ENCODE measurements around the gene AOPEP. TPM values are rescaled to one million over a fixed set of nuclear protein-coding genes. Genes with fewer than 3 reads are reported as not detected.
A peak's percentile ranks its signal among the peaks of the same experiment; 100 is the strongest.

Gene AOPEP
- total and polyA plus RNA-seq, 9 of the 15 experiments (the other 6 are each of a cell fraction or from before 2014, with no cell fraction given): 4.5 to 19.3 (median 13.5) TPM

DNA sequence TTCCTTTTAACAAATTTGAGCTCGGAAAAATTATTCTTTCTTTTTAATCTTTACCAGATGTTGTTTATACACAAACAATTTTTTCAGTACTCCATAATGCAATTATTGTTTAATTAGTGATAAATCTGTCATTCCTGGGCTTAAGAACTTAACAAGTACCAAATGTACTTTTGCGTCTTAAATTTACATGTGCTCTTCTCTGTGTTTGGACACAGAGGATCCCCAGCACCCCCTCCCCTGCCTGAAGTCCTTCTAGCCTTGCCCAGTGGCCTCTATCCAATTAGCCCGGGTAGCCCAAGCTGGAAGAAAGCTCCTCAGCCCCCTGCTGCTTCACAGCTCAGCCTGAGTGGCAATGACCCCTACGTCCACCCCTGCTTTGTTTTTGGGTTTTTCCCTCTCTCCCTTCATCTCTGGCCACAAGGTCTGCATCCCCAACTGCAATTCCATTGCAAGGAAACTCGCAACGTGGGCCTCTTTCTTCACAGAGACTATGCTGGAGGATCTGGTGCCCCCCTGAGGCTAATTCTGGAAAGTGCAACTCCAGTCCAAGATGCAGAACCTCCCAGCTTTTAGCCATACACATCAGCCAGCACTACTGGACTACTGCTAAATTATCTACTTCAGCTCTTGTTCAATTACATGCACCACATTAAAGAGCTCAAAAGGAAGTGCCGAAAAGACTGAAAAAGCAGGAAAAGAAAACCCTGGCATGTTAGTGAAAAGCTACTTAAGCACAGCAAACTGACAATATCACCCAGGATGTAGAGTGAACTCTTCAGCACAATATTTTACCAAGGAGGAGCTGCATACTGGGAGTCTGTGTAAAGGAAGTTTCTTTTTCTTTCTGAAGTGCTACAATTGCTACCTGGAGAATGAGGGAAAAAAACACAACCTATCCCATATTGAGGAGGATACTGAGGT, 404.8 kb downstream of the AOPEP start (continued):
- TF ChIP-seq E2F8 (IDR thresholded peaks at IDR 0.05; ENCODE audit: low read depth, partially characterized antibody) (no peak), SMC3 (conservative IDR thresholded peaks at IDR 0.05; ENCODE audit: insufficient read depth, low read depth, low read length) (peak; percentile 54; the same call in 1 of the 2 replicates)
- TF ChIP-seq, protein P1, sequence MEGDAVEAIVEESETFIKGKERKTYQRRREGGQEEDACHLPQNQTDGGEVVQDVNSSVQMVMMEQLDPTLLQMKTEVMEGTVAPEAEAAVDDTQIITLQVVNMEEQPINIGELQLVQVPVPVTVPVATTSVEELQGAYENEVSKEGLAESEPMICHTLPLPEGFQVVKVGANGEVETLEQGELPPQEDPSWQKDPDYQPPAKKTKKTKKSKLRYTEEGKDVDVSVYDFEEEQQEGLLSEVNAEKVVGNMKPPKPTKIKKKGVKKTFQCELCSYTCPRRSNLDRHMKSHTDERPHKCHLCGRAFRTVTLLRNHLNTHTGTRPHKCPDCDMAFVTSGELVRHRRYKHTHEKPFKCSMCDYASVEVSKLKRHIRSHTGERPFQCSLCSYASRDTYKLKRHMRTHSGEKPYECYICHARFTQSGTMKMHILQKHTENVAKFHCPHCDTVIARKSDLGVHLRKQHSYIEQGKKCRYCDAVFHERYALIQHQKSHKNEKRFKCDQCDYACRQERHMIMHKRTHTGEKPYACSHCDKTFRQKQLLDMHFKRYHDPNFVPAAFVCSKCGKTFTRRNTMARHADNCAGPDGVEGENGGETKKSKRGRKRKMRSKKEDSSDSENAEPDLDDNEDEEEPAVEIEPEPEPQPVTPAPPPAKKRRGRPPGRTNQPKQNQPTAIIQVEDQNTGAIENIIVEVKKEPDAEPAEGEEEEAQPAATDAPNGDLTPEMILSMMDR (IDR thresholded peaks at IDR 0.05 in 2 of 3, conservative IDR thresholded peaks at IDR 0.05 in 1 of 3; ENCODE audit: insufficient read depth in 2 of 3, low read depth in 1 of 3, low read length in 3 of 3): peak; percentile 77 to 81 (median 78)

Data from K562 (cell line).